HG03159 (cell line): ENCODE measurements around the gene ANKRD45.
"Not testable (repeated sequence)": the region's sequence is repeated elsewhere in the genome, so short reads cannot be mapped to it uniquely, and the experiment has no call there.

Experiments
- ATAC-seq: cut with Tn5 transposase; IDR thresholded peaks from one replicate; pipeline ENCODE4 v1.9.1; 2021; ENCODE audit warnings: mild to moderate bottlenecking, moderate library complexity; ENCODE audit not compliant: unreplicated experiment

The ANKRD45 gene

GRCh38 chr1:173573596-173573995, 96.1 kb downstream of the ANKRD45 start:
- ATAC-seq, result no peak

GRCh38 chr1:173572201-173572873, 97.3 kb downstream of the ANKRD45 start:
- no peak for ATAC-seq

GRCh38 chr1:173570370-173571007, 99.2 kb downstream of the ANKRD45 start:
- no peak for ATAC-seq

- ATAC-seq, result no peak
Observed at GRCh38 chr1:173568483-173568882, 101.2 kb downstream of the ANKRD45 start.

- not testable (repeated sequence) for ATAC-seq
Observed at GRCh38 chr1:173563846-173564245, 105.8 kb downstream of the ANKRD45 start.

GRCh38 chr1:173562813-173563212, 106.8 kb downstream of the ANKRD45 start:
- ATAC-seq, result no peak

GRCh38 chr1:173561263-173561662, 108.4 kb downstream of the ANKRD45 start:
- ATAC-seq, result no peak

GRCh38 chr1:173560285-173560880, 109.3 kb downstream of the ANKRD45 start:
- ATAC-seq, result no peak
